ENCODE measurements around the gene ZNF774. TPM values are rescaled to one million over a fixed set of nuclear protein-coding genes. Genes with fewer than 3 reads are reported as not detected.
A peak's percentile ranks its signal among the peaks of the same experiment; 100 is the strongest.

The ZNF774 gene
- total RNA-seq, 2 donors from 2014 or later = 7.5 to 10.5 TPM

- H3K9me3 ChIP-seq = no peaks in the 10 kb centered on the region
- intact Hi-C loops (cut with DNase I) = no loop called here
- no peak for TF ChIP-seq POLR2A (IDR thresholded peaks at IDR 0.05)
- TF ChIP-seq, protein P1, sequence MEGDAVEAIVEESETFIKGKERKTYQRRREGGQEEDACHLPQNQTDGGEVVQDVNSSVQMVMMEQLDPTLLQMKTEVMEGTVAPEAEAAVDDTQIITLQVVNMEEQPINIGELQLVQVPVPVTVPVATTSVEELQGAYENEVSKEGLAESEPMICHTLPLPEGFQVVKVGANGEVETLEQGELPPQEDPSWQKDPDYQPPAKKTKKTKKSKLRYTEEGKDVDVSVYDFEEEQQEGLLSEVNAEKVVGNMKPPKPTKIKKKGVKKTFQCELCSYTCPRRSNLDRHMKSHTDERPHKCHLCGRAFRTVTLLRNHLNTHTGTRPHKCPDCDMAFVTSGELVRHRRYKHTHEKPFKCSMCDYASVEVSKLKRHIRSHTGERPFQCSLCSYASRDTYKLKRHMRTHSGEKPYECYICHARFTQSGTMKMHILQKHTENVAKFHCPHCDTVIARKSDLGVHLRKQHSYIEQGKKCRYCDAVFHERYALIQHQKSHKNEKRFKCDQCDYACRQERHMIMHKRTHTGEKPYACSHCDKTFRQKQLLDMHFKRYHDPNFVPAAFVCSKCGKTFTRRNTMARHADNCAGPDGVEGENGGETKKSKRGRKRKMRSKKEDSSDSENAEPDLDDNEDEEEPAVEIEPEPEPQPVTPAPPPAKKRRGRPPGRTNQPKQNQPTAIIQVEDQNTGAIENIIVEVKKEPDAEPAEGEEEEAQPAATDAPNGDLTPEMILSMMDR (IDR thresholded peaks at IDR 0.05) = no peak
- no peak for TF ChIP-seq POLR2AphosphoS5 (IDR thresholded peaks at IDR 0.05)
- no peaks in the 10 kb centered on the region for H3K27me3 ChIP-seq (replicated peaks; ENCODE audit: insufficient read depth)
- 96% methylated on average over 21 of the region's 21 CpGs for WGBS
- no peak overlapping the region for H3K27ac ChIP-seq
- no peaks in the 10 kb centered on the region for H3K36me3 ChIP-seq
- no peak for DNase-seq (ENCODE audit: low spot score)
- H3K4me3 ChIP-seq = no peak overlapping the region
- no peaks in the 10 kb centered on the region for H3K4me1 ChIP-seq (replicated peaks)
These were observed 3.0 kb upstream of the ZNF774 start for GRCh38 chr15:90349072-90349471.

DNA sequence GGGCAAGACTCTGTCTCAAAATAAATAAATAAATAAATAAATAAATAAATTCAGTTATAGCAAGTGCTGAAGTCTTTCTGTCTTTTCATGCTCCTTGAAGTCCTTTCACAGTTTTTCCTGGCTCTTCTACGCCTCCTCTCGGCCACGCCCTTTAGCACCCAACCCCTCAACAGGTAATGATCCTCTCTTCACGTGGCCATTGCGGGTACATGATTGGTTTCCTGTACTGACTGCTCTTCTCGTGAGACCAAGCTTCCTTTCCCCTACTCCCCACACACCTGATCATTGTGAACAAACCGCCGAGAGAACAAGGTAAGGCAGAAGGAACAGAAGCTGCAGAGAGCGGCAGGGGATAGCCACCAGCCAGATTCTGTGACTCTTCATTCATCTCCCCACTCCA lies 2.3 kb upstream of the ZNF774 start:
- no peak for TF ChIP-seq POLR2AphosphoS5 (IDR thresholded peaks at IDR 0.05)
- TF ChIP-seq POLR2A (IDR thresholded peaks at IDR 0.05) = no peak
- TF ChIP-seq, protein P1 (IDR thresholded peaks at IDR 0.05) = no peak

GRCh38 chr15:90351479-90352106 lies 491 bp upstream of the ZNF774 start:
- Histone ChIP-seq H3K36me3 (no peaks in the 10 kb centered on the region), H3K27ac (no peak overlapping the region), H3K4me1 (replicated peaks) (no peaks in the 10 kb centered on the region), H3K27me3 (replicated peaks; ENCODE audit: insufficient read depth) (no peaks in the 10 kb centered on the region), H3K4me3 (peak overlapping the region; percentile 79 to 92), H3K9me3 (no peaks in the 10 kb centered on the region)
- no peak for DNase-seq (ENCODE audit: low spot score)
- 25% methylated on average over 25 of the region's 25 CpGs for WGBS
- TF ChIP-seq, protein P1 (IDR thresholded peaks at IDR 0.05) = no peak
- TF ChIP-seq POLR2A (IDR thresholded peaks at IDR 0.05) = no peak
- TF ChIP-seq POLR2AphosphoS5 (IDR thresholded peaks at IDR 0.05) = no peak
- intact Hi-C loops (cut with DNase I) = no loop called here

More for the DNA sequence above, 2.3 kb upstream of the ZNF774 start:
- no peaks in the 10 kb centered on the region for H3K4me1 ChIP-seq (replicated peaks)
- H3K9me3 ChIP-seq = no peaks in the 10 kb centered on the region
- no peak for DNase-seq (ENCODE audit: low spot score)
- no peaks in the 10 kb centered on the region for H3K36me3 ChIP-seq
- no peak overlapping the region for H3K27ac ChIP-seq
- WGBS = 96% methylated on average over 9 of the region's 9 CpGs
- no peaks in the 10 kb centered on the region for H3K27me3 ChIP-seq (replicated peaks; ENCODE audit: insufficient read depth)
- intact Hi-C loops (cut with DNase I) = no loop called here
- no peak overlapping the region for H3K4me3 ChIP-seq

GRCh38 chr15:90354986-90355385 lies 2.9 kb downstream of the ZNF774 start:
- no peak for DNase-seq (ENCODE audit: low spot score)
- Histone ChIP-seq H3K27me3 (replicated peaks; ENCODE audit: insufficient read depth) (no peaks in the 10 kb centered on the region), H3K4me1 (replicated peaks) (no peaks in the 10 kb centered on the region), H3K27ac (no peak overlapping the region), H3K4me3 (no peak overlapping the region), H3K9me3 (no peaks in the 10 kb centered on the region), H3K36me3 (no peaks in the 10 kb centered on the region)
- 91% methylated on average over 2 of the region's 2 CpGs for WGBS
- intact Hi-C loops (cut with DNase I) = no loop called here
- no peak for TF ChIP-seq POLR2A (IDR thresholded peaks at IDR 0.05)
- TF ChIP-seq, protein P1 (IDR thresholded peaks at IDR 0.05) = no peak
- no peak for TF ChIP-seq POLR2AphosphoS5 (IDR thresholded peaks at IDR 0.05)
